Fibroblast of lung (primary cell): ENCODE data around the gene TANGO2. TPM values are rescaled to one million over a fixed set of nuclear protein-coding genes. Genes with fewer than 3 reads are reported as not detected.

ENCODE experiments used
- DNase-seq, 2 donors: peaks; one replicate each; pipeline versions ENCODE4 v3.0.0 to v3.0.0-alpha.2; 2010; ENCODE audit warnings: low read depth in 2 of 2
- H2AFZ ChIP-seq: 2 replicates; pipeline ENCODE4 v1.5.1; 2012; ENCODE audit warnings: low read length, control low read depth, inconsistent platforms
- H3K27ac ChIP-seq: 2 replicates; pipeline ENCODE4 v1.5.1; 2011; ENCODE audit warnings: low read length, control low read depth; ENCODE audit not compliant: insufficient read depth
- H3K27me3 ChIP-seq: 2 replicates; pipeline ENCODE4 v1.5.1; 2011; ENCODE audit warnings: mild to moderate bottlenecking, low read length; ENCODE audit not compliant: control insufficient read depth, insufficient read depth
- H3K36me3 ChIP-seq: 2 replicates; pipeline ENCODE4 v1.5.1; 2011; ENCODE audit warnings: low read length; ENCODE audit not compliant: control insufficient read depth, insufficient read depth
- H3K4me1 ChIP-seq: 2 replicates; pipeline ENCODE4 v1.5.1; 2011; ENCODE audit warnings: low read length; ENCODE audit not compliant: control insufficient read depth, insufficient read depth; ENCODE audit errors: extremely low read depth
- H3K4me2 ChIP-seq: 2 replicates; pipeline ENCODE4 v1.5.1; 2011; ENCODE audit warnings: low read length, control low read depth; ENCODE audit not compliant: insufficient read depth; ENCODE audit errors: extremely low read depth
- H3K4me3 ChIP-seq, 4 experiments: fragments of 200-600 bp in 1 of 4; sonication (generic) in 1 of 4; replicated peaks in 1 of 4; 2 replicates each; pipeline ENCODE4 v1.5.1; 2011 to 2016; ENCODE audit warnings: low read length in 4 of 4, low read depth in 3 of 4, mild to moderate bottlenecking in 3 of 4, control low read depth in 2 of 4, inconsistent platforms in 1 of 4, mixed read lengths in 1 of 4; ENCODE audit not compliant: insufficient read depth in 1 of 4; ENCODE audit errors: control extremely low read depth in 1 of 4
- H3K79me2 ChIP-seq: 2 replicates; pipeline ENCODE4 v1.5.1; 2012; ENCODE audit warnings: mild to moderate bottlenecking, low read length, inconsistent platforms; ENCODE audit not compliant: control insufficient read depth, insufficient read depth
- H3K9ac ChIP-seq: 2 replicates; pipeline ENCODE4 v1.5.1; 2011; ENCODE audit warnings: mild to moderate bottlenecking, low read length, control low read depth; ENCODE audit not compliant: insufficient read depth
- H3K9me3 ChIP-seq: 2 replicates; pipeline ENCODE4 v1.5.1; 2012; ENCODE audit warnings: low read depth, low read length; ENCODE audit not compliant: control insufficient read depth, insufficient read depth
- H4K20me1 ChIP-seq: 2 replicates; pipeline ENCODE4 v1.5.1; 2011; ENCODE audit warnings: low read length; ENCODE audit not compliant: control insufficient read depth, insufficient read depth; ENCODE audit errors: extremely low read depth
- CTCF ChIP-seq, 2 donors: IDR thresholded peaks in 1 of 2; conservative IDR thresholded peaks in 1 of 2; 1 replicate in 1 of 2; 2 replicates in 1 of 2; pipeline ENCODE4 v1.5.1; 2011 to 2012; ENCODE audit warnings: low read length in 2 of 2, control low read depth in 1 of 2, inconsistent platforms in 1 of 2, low read depth in 1 of 2, mild to moderate bottlenecking in 1 of 2
- EZH2 ChIP-seq: IDR thresholded peaks from 2 replicates; pipeline ENCODE4 v1.5.1; 2012; ENCODE audit warnings: low read length, control low read depth, mild to moderate bottlenecking; ENCODE audit errors: missing control alignments
- polyA plus RNA-seq, 2 donors: library from polyadenylated mRNA; depleted of rRNA in 1 of 2; stranded (reverse) in 1 of 2; unstranded in 1 of 2; fragments of >200 nt; gene quantifications; 2 replicates each; pipeline ENCODE4 v1.2.1, GENCODE V29; 2011 to 2012; ENCODE audit warnings: missing spikeins in 1 of 2
- total RNA-seq: library from RNA; depleted of rRNA; stranded (reverse); fragments of >200 nt; gene quantifications from 2 replicates; pipeline ENCODE4 v1.2.1, GENCODE V29; 2014

TANGO2 gene
- total and polyA plus RNA-seq, 2 donors (not counting 1 experiment from before 2014, with no cell fraction given): 28.3 to 52.8 TPM

- TF ChIP-seq CTCF (conservative IDR thresholded peaks at IDR 0.05 in 1 of 2, IDR thresholded peaks at IDR 0.05 in 1 of 2; ENCODE audit: low read depth in 1 of 2, low read length in 2 of 2): no peak
- TF ChIP-seq EZH2: no peak
- Histone ChIP-seq H4K20me1 (no peaks in the 10 kb centered on the region), H3K27ac (no peak overlapping the region), H3K79me2 (no peaks in the 10 kb centered on the region), H3K27me3 (no peaks in the 10 kb centered on the region), H3K9me3 (no peaks in the 10 kb centered on the region), H3K4me2 (no peak overlapping the region), H3K36me3 (peaks cover 2% of the 10 kb centered on the region), H3K9ac (no peak overlapping the region), H3K4me3 (no peak overlapping the region), H2AFZ (no peak overlapping the region), H3K4me1 (no peaks in the 10 kb centered on the region)
- DNase-seq: no peak
Observed at GRCh38 chr22:20032407-20032991, 11.6 kb downstream of the TANGO2 start.

DNA sequence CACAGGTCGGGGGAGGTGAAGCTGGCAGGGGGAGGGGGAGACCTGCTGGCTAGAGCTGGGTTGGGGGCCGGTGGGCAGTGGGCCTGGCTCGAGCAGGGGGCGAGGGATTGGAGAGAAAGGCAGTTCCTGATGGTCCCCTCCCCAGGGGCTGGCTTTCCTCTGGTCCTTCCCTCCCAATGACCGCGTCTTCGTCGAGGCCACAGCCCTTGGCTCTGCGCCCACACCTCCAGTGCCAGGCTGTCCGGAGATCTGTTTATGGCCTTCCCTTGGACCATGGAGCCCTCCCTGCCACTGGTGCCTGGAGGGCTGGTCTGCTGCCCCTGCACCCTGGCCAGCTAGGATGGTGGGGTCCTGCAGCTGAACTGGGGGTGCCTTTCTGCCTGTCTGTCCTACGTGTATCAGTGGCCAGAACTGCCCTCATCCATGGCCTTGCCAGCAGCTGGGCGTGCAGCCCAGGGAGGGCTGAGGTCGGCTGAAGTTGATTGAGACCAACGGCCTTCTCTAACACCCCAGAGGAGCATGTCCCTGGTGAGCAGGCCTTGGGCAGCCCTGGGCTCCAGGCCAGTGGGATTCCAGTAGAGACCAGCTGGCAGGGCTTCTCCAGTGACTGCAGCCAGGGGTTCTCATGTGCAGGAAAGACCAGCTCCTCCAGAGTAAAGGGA, 12.3 kb downstream of the TANGO2 start:
- H3K27ac ChIP-seq: no peak overlapping the region
- no peaks in the 10 kb centered on the region for H4K20me1 ChIP-seq
- H3K4me1 ChIP-seq: no peaks in the 10 kb centered on the region
- no peaks in the 10 kb centered on the region for H3K27me3 ChIP-seq
- no peak for TF ChIP-seq CTCF (conservative IDR thresholded peaks at IDR 0.05 in 1 of 2, IDR thresholded peaks at IDR 0.05 in 1 of 2; ENCODE audit: low read depth in 1 of 2, low read length in 2 of 2)
- TF ChIP-seq EZH2: no peak
- H2AFZ ChIP-seq: no peak overlapping the region
- no peak overlapping the region for H3K4me3 ChIP-seq
- H3K36me3 ChIP-seq: peaks cover 2% of the 10 kb centered on the region
- H3K9me3 ChIP-seq: no peaks in the 10 kb centered on the region
- no peak for DNase-seq
- no peak overlapping the region for H3K9ac ChIP-seq
- H3K79me2 ChIP-seq: no peaks in the 10 kb centered on the region
- H3K4me2 ChIP-seq: no peak overlapping the region

GRCh38 chr22:20034143-20034542, 13.2 kb downstream of the TANGO2 start:
- H3K4me2 ChIP-seq: no peak overlapping the region
- no peak overlapping the region for H2AFZ ChIP-seq
- DNase-seq: no peak
- no peak overlapping the region for H3K27ac ChIP-seq
- H3K4me1 ChIP-seq: no peaks in the 10 kb centered on the region
- H3K4me3 ChIP-seq: no peak overlapping the region
- H3K79me2 ChIP-seq: no peaks in the 10 kb centered on the region
- H3K9me3 ChIP-seq: no peaks in the 10 kb centered on the region
- no peaks in the 10 kb centered on the region for H4K20me1 ChIP-seq
- H3K36me3 ChIP-seq: peaks cover 2% of the 10 kb centered on the region
- TF ChIP-seq EZH2 (no peak), CTCF (conservative IDR thresholded peaks at IDR 0.05 in 1 of 2, IDR thresholded peaks at IDR 0.05 in 1 of 2; ENCODE audit: low read depth in 1 of 2, low read length in 2 of 2) (no peak)
- no peaks in the 10 kb centered on the region for H3K27me3 ChIP-seq
- H3K9ac ChIP-seq: no peak overlapping the region
